OCI-LY1 (cell line): Measurements from ENCODE around the gene LRMDA.

Experiments used
- H2AFZ ChIP-seq: fragments of 200-600 bp; sonication (generic), shearing (Covaris generic); 2 replicates; pipeline ENCODE4 v1.6.0; 2014; ENCODE audit warnings: antibody characterized with exemption, mild to moderate bottlenecking, low read length
- H3F3A ChIP-seq: fragments of 200-600 bp; sonication (generic), shearing (Covaris generic); 2 replicates; pipeline ENCODE4 v1.6.0; 2014; ENCODE audit warnings: mild to moderate bottlenecking, antibody characterized with exemption, low read length, moderate library complexity; ENCODE audit not compliant: insufficient read depth
- H3K27ac ChIP-seq: fragments of 200-600 bp; sonication (generic); 2 replicates; pipeline ENCODE4 v1.5.1; 2014; ENCODE audit warnings: low read length, mixed run types, mild to moderate bottlenecking, low read depth; ENCODE audit not compliant: poor library complexity, severe bottlenecking
- H3K27me3 ChIP-seq: fragments of 200-600 bp; sonication (generic); 2 replicates; pipeline ENCODE4 v1.6.0; 2014; ENCODE audit warnings: antibody characterized with exemption, mild to moderate bottlenecking, low read length, moderate library complexity; ENCODE audit not compliant: insufficient read depth
- H3K36me3 ChIP-seq: fragments of 200-600 bp; sonication (generic); 2 replicates; pipeline ENCODE4 v1.6.1; 2014; ENCODE audit warnings: mild to moderate bottlenecking, antibody characterized with exemption, low read length, moderate library complexity, mixed read lengths; ENCODE audit not compliant: insufficient read depth
- H3K4me1 ChIP-seq: fragments of 200-600 bp; sonication (generic); 2 replicates; pipeline ENCODE4 v1.5.1; 2014; ENCODE audit warnings: mild to moderate bottlenecking, low read length, moderate library complexity; ENCODE audit not compliant: insufficient read depth, severe bottlenecking
- H3K4me2 ChIP-seq: fragments of 200-600 bp; sonication (generic), shearing (Covaris generic); 2 replicates; pipeline ENCODE4 v1.6.1; 2014; ENCODE audit warnings: low read length
- H3K4me3 ChIP-seq: fragments of 200-600 bp; sonication (generic); 2 replicates; pipeline ENCODE4 v1.5.1; 2014; ENCODE audit warnings: low read length, low read depth, mild to moderate bottlenecking, mixed read lengths; ENCODE audit not compliant: poor library complexity, severe bottlenecking
- H3K79me2 ChIP-seq: fragments of 200-600 bp; shearing (Covaris generic); 2 replicates; pipeline ENCODE4 v1.6.1; 2016; ENCODE audit warnings: mixed run types, low read length, mixed read lengths; ENCODE audit not compliant: insufficient read depth
- H3K9ac ChIP-seq: fragments of 200-600 bp; sonication (generic), shearing (Covaris generic); 2 replicates; pipeline ENCODE4 v1.6.1; 2014; ENCODE audit warnings: mild to moderate bottlenecking, low read length, mixed read lengths
- H3K9me2 ChIP-seq: fragments of 200-600 bp; sonication (generic), shearing (Covaris generic); 2 replicates; pipeline ENCODE4 v1.6.1; 2014; ENCODE audit warnings: low read depth, mild to moderate bottlenecking, low read length, mixed read lengths
- H3K9me3 ChIP-seq: fragments of 200-600 bp; shearing (Covaris generic); 2 replicates; pipeline ENCODE4 v1.6.1; 2014; ENCODE audit warnings: low read length, mixed read lengths
- H4K20me1 ChIP-seq: fragments of 200-600 bp; sonication (generic), shearing (Covaris generic); 2 replicates; pipeline ENCODE4 v1.6.0; 2016; ENCODE audit warnings: mild to moderate bottlenecking, low read length; ENCODE audit not compliant: insufficient read depth
- EZH2 ChIP-seq: fragments of 200-600 bp; sonication (generic), shearing (Covaris generic); IDR thresholded peaks from 2 replicates; pipeline ENCODE4 v1.8.0; 2017; ENCODE audit warnings: borderline replicate concordance, mixed run types, mild to moderate bottlenecking, antibody characterized with exemption, low read length, moderate library complexity, mixed read lengths
- TF ChIP-seq, protein P1 (sequence below): fragments of 200-600 bp; sonication (generic), shearing (Covaris generic); IDR thresholded peaks from 2 replicates; pipeline ENCODE4 v1.5.1; 2017; ENCODE audit warnings: mild to moderate bottlenecking, antibody characterized with exemption, low read length, moderate library complexity, mixed read lengths

The LRMDA gene

DNA sequence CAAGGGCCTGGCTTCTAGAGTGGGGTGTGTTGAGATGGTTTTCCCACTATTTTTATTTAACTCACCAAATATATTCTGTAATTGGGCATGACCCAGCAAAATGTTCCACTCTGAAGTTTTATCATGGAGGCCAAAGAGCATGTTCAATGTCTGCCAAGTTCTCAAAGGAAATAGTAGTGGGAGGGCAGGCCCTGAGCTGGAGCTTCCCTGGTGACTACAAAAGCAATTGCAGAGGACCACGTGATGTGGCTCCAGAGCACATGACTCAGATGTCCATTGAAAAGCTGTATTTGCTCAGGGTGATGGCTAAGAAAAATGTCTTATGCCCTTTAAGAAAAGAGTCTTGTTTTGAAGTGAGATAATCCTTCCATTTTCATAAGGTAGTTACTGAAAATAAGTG lies 1024.8 kb downstream of the LRMDA start:
- no peaks in the 10 kb centered on the region for H3F3A ChIP-seq

DNA sequence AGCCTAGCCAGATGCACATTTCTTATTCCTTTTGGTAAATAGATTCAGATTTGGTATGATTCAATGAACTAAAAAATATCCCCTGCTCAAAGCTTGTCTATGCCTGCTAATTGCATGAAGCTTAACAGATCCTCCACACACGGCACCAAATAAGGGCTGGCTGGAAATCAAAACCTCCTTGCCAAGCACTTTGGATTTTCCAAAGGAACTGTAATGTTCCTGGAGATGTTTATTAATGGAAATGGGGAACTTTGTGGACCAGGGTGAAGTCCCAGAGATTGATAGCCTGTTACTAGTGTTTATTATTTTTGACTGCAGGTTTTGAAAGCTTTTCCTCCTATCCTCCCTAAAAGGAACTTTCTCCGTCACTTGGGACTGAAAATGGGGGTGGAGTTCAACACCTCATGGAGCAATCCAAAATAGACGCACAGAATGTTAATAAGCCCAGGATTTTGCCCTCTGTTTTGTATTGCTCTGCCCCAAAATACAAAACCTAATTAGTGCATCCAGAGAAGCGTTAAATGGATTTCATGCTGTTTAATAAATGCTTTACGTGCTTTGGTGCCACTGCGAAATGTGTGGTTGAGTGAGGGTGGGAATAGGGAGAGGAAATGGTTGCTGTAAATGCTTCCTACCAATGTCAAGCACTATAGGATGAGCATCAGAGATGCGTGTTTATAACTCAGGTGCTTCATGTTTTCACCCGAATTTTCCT lies 1027.7 kb downstream of the LRMDA start:
- H3K4me2 ChIP-seq: no peak overlapping the region
- H3F3A ChIP-seq: no peaks in the 10 kb centered on the region
- H3K4me3 ChIP-seq: no peak overlapping the region
- TF ChIP-seq, protein P1, sequence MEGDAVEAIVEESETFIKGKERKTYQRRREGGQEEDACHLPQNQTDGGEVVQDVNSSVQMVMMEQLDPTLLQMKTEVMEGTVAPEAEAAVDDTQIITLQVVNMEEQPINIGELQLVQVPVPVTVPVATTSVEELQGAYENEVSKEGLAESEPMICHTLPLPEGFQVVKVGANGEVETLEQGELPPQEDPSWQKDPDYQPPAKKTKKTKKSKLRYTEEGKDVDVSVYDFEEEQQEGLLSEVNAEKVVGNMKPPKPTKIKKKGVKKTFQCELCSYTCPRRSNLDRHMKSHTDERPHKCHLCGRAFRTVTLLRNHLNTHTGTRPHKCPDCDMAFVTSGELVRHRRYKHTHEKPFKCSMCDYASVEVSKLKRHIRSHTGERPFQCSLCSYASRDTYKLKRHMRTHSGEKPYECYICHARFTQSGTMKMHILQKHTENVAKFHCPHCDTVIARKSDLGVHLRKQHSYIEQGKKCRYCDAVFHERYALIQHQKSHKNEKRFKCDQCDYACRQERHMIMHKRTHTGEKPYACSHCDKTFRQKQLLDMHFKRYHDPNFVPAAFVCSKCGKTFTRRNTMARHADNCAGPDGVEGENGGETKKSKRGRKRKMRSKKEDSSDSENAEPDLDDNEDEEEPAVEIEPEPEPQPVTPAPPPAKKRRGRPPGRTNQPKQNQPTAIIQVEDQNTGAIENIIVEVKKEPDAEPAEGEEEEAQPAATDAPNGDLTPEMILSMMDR: no peak
- TF ChIP-seq EZH2: no peak
- no peaks in the 10 kb centered on the region for H3K4me1 ChIP-seq
- no peak overlapping the region for H3K27ac ChIP-seq
- H3K36me3 ChIP-seq: no peaks in the 10 kb centered on the region
- no peak overlapping the region for H3K9ac ChIP-seq
- H3K9me3 ChIP-seq: no peaks in the 10 kb centered on the region
- H3K27me3 ChIP-seq: no peaks in the 10 kb centered on the region
- H3K79me2 ChIP-seq: no peaks in the 10 kb centered on the region
- H2AFZ ChIP-seq: no peak overlapping the region
- no peaks in the 10 kb centered on the region for H3K9me2 ChIP-seq
- H4K20me1 ChIP-seq: no peaks in the 10 kb centered on the region

More for the DNA sequence above, 1024.8 kb downstream of the LRMDA start:
- H3K9ac ChIP-seq: no peak overlapping the region
- no peaks in the 10 kb centered on the region for H3K9me3 ChIP-seq
- H4K20me1 ChIP-seq: no peaks in the 10 kb centered on the region
- H3K4me2 ChIP-seq: no peak overlapping the region
- no peak overlapping the region for H3K27ac ChIP-seq
- H3K4me3 ChIP-seq: no peak overlapping the region
- H3K9me2 ChIP-seq: no peaks in the 10 kb centered on the region
- no peaks in the 10 kb centered on the region for H3K27me3 ChIP-seq
- no peak for TF ChIP-seq EZH2
- TF ChIP-seq, protein P1: no peak
- H2AFZ ChIP-seq: no peak overlapping the region
- H3K79me2 ChIP-seq: no peaks in the 10 kb centered on the region
- no peaks in the 10 kb centered on the region for H3K4me1 ChIP-seq
- H3K36me3 ChIP-seq: no peaks in the 10 kb centered on the region

DNA sequence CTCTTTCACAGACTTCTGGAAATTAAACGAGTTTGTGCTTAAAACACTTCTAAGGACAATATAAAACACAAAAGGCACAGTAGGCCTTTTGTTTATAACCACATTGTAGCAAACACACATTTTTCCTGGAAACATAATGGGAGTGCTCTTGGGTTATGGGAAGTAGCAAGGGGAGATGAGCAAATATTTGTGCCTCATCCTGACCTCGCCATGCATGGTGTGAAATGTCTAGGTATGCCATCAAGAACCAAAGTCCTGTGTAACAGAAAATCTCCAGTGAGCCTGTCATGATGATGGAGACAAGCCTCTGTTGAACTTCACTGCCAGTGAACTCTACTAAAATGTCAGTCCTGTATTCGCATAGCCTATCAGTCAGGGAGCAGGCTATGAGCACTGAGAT lies 1029.6 kb downstream of the LRMDA start:
- Histone ChIP-seq H4K20me1 (no peaks in the 10 kb centered on the region), H3K4me1 (no peaks in the 10 kb centered on the region), H3K36me3 (no peaks in the 10 kb centered on the region), H2AFZ (no peak overlapping the region), H3K9ac (no peak overlapping the region), H3K9me2 (no peaks in the 10 kb centered on the region), H3K4me3 (no peak overlapping the region), H3K27ac (no peak overlapping the region), H3K4me2 (no peak overlapping the region), H3F3A (no peaks in the 10 kb centered on the region), H3K9me3 (no peaks in the 10 kb centered on the region), H3K27me3 (no peaks in the 10 kb centered on the region), H3K79me2 (no peaks in the 10 kb centered on the region)
- TF ChIP-seq EZH2: no peak
- TF ChIP-seq, protein P1: no peak
